ENCODE data around the gene CNTN1.
A peak's percentile ranks its signal among the peaks of the same experiment; 100 is the strongest.

DNA sequence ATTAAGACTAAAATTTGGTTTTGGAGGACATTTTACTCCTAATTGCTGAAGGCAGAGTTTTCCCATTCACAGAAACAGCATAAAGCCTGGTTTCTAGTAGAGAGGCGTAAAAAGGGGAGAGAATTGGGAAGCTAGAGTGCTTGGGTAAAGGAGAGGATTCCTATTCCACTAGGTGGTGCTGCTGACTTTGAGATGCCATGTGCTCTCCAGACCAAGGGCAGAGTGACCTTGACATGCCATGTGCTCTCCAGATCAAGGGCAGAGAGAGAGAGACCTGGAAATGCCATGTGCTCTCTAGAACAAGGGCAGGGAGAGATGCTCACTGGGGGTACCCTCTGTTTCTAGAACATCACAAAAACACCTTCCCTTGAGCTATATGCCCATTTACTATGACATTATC is 319.7 kb downstream of the CNTN1 start:
- TF ChIP-seq ZEB2 (IDR thresholded peaks at IDR 0.05) (no peak), POLR2G (IDR thresholded peaks at IDR 0.05; ENCODE audit: low read depth, low read length) (no peak), MAFK (IDR thresholded peaks at IDR 0.05; ENCODE audit: low read length) (no peak), BMI1 (IDR thresholded peaks at IDR 0.05; ENCODE audit: low read length) (no peak), SPI1 (IDR thresholded peaks at IDR 0.05; ENCODE audit: borderline replicate concordance, low read depth, low read length) (no peak), AFF1 (IDR thresholded peaks at IDR 0.05; ENCODE audit: low read depth in 1 of 2, partially characterized antibody in 2 of 2) (no peak)
- TF ChIP-seq, protein P1, sequence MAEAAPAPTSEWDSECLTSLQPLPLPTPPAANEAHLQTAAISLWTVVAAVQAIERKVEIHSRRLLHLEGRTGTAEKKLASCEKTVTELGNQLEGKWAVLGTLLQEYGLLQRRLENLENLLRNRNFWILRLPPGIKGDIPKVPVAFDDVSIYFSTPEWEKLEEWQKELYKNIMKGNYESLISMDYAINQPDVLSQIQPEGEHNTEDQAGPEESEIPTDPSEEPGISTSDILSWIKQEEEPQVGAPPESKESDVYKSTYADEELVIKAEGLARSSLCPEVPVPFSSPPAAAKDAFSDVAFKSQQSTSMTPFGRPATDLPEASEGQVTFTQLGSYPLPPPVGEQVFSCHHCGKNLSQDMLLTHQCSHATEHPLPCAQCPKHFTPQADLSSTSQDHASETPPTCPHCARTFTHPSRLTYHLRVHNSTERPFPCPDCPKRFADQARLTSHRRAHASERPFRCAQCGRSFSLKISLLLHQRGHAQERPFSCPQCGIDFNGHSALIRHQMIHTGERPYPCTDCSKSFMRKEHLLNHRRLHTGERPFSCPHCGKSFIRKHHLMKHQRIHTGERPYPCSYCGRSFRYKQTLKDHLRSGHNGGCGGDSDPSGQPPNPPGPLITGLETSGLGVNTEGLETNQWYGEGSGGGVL (CRISPR knock-in tag; IDR thresholded peaks at IDR 0.05) = no peak
- TF ChIP-seq, protein P2, sequence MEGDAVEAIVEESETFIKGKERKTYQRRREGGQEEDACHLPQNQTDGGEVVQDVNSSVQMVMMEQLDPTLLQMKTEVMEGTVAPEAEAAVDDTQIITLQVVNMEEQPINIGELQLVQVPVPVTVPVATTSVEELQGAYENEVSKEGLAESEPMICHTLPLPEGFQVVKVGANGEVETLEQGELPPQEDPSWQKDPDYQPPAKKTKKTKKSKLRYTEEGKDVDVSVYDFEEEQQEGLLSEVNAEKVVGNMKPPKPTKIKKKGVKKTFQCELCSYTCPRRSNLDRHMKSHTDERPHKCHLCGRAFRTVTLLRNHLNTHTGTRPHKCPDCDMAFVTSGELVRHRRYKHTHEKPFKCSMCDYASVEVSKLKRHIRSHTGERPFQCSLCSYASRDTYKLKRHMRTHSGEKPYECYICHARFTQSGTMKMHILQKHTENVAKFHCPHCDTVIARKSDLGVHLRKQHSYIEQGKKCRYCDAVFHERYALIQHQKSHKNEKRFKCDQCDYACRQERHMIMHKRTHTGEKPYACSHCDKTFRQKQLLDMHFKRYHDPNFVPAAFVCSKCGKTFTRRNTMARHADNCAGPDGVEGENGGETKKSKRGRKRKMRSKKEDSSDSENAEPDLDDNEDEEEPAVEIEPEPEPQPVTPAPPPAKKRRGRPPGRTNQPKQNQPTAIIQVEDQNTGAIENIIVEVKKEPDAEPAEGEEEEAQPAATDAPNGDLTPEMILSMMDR (IDR thresholded peaks at IDR 0.05 in 2 of 3, conservative IDR thresholded peaks at IDR 0.05 in 1 of 3; ENCODE audit: insufficient read depth in 2 of 3, low read depth in 1 of 3, low read length in 3 of 3) = 0 out of 6 replicates have a peak, but pooled peaks of 1 of the 3 experiments have one; percentile 9
- TF ChIP-seq, protein P3, sequence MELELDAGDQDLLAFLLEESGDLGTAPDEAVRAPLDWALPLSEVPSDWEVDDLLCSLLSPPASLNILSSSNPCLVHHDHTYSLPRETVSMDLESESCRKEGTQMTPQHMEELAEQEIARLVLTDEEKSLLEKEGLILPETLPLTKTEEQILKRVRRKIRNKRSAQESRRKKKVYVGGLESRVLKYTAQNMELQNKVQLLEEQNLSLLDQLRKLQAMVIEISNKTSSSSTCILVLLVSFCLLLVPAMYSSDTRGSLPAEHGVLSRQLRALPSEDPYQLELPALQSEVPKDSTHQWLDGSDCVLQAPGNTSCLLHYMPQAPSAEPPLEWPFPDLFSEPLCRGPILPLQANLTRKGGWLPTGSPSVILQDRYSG (tag; conservative IDR thresholded peaks at IDR 0.05; ENCODE audit: low read depth) = no peak
- TF ChIP-seq, protein P4, sequence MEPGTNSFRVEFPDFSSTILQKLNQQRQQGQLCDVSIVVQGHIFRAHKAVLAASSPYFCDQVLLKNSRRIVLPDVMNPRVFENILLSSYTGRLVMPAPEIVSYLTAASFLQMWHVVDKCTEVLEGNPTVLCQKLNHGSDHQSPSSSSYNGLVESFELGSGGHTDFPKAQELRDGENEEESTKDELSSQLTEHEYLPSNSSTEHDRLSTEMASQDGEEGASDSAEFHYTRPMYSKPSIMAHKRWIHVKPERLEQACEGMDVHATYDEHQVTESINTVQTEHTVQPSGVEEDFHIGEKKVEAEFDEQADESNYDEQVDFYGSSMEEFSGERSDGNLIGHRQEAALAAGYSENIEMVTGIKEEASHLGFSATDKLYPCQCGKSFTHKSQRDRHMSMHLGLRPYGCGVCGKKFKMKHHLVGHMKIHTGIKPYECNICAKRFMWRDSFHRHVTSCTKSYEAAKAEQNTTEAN (CRISPR knock-in tag; IDR thresholded peaks at IDR 0.05) = no peak
